DOHH2 (cell line): ENCODE data around the gene ITPKB.

Experiments
- H3F3A ChIP-seq: fragments of 200-600 bp; sonication (generic), shearing (Covaris generic); 2 replicates; pipeline ENCODE4 v1.6.0; 2016; ENCODE audit warnings: antibody characterized with exemption, mild to moderate bottlenecking; ENCODE audit not compliant: control insufficient read depth, insufficient read depth
- H3K27ac ChIP-seq: fragments of 200-600 bp; sonication (generic); 2 replicates; pipeline ENCODE4 v1.5.1; 2014; ENCODE audit warnings: low read depth, mild to moderate bottlenecking, low read length, moderate library complexity
- H3K27me3 ChIP-seq: fragments of 200-600 bp; sonication (generic); 2 replicates; pipeline ENCODE4 v1.6.1; 2014; ENCODE audit warnings: mild to moderate bottlenecking, low read length, mixed read lengths; ENCODE audit not compliant: control insufficient read depth
- H3K36me3 ChIP-seq: fragments of 200-600 bp; sonication (generic); 2 replicates; pipeline ENCODE4 v1.6.1; 2014; ENCODE audit warnings: mild to moderate bottlenecking, low read length, moderate library complexity, mixed read lengths; ENCODE audit not compliant: control insufficient read depth
- H3K4me1 ChIP-seq: fragments of 200-600 bp; sonication (generic); 2 replicates; pipeline ENCODE4 v1.6.1; 2014; ENCODE audit warnings: mild to moderate bottlenecking, low read length, mixed read lengths; ENCODE audit not compliant: control insufficient read depth
- H3K4me2 ChIP-seq: fragments of 200-600 bp; sonication (generic); 2 replicates; pipeline ENCODE4 v1.6.0; 2014; ENCODE audit warnings: mild to moderate bottlenecking, low read length, moderate library complexity
- H3K4me3 ChIP-seq: fragments of 200-600 bp; sonication (generic); 2 replicates; pipeline ENCODE4 v1.5.1; 2014; ENCODE audit warnings: mild to moderate bottlenecking, low read length, mixed read lengths
- H3K79me2 ChIP-seq: fragments of 200-600 bp; sonication (generic); 2 replicates; pipeline ENCODE4 v1.6.1; 2014; ENCODE audit warnings: mild to moderate bottlenecking, low read length, mixed read lengths; ENCODE audit not compliant: control insufficient read depth
- H3K9me2 ChIP-seq: fragments of 200-600 bp; sonication (generic); replicated peaks from 2 replicates; pipeline ENCODE4 v1.6.1; 2014; ENCODE audit warnings: mild to moderate bottlenecking, low read length, mixed read lengths; ENCODE audit not compliant: control insufficient read depth
- H3K9me3 ChIP-seq: fragments of 200-600 bp; sonication (generic); 2 replicates; pipeline ENCODE4 v1.6.1; 2014; ENCODE audit warnings: antibody characterized with exemption, low read length, mixed read lengths; ENCODE audit not compliant: control insufficient read depth, insufficient read depth
- H4K20me1 ChIP-seq: fragments of 200-600 bp; sonication (generic); 2 replicates; pipeline ENCODE4 v1.6.0; 2014; ENCODE audit warnings: low read depth, mild to moderate bottlenecking, antibody characterized with exemption, low read length, moderate library complexity; ENCODE audit not compliant: control insufficient read depth, insufficient read depth
- CTCF ChIP-seq: fragments of 200-600 bp; sonication (generic); IDR thresholded peaks from one replicate; pipeline ENCODE4 v1.5.1; 2014; ENCODE audit warnings: antibody characterized with exemption, mild to moderate bottlenecking, low read depth, low read length; ENCODE audit not compliant: poor library complexity, severe bottlenecking
- EZH2phosphoT487 ChIP-seq: fragments of 200-600 bp; sonication (generic); IDR thresholded peaks from 2 replicates; pipeline ENCODE4 v1.6.1; 2017; ENCODE audit warnings: borderline replicate concordance, mild to moderate bottlenecking, antibody characterized with exemption, low read length, moderate library complexity, mixed read lengths

ITPKB gene

GRCh38 chr1:226651041-226651731, 87.9 kb downstream of the ITPKB start:
- H3K4me1 ChIP-seq, result peaks cover 15% of the 10 kb centered on the region
- H3K4me3 ChIP-seq, result no peak overlapping the region
- H4K20me1 ChIP-seq, result no peaks in the 10 kb centered on the region
- H3K27me3 ChIP-seq, result no peaks in the 10 kb centered on the region
- H3K36me3 ChIP-seq, result peaks cover 57% of the 10 kb centered on the region
- H3K9me2 ChIP-seq, result no peaks in the 10 kb centered on the region
- peak overlapping the region; percentile 28 for H3K4me2 ChIP-seq
- H3K9me3 ChIP-seq, result no peaks in the 10 kb centered on the region
- H3K79me2 ChIP-seq, result peaks cover 31% of the 10 kb centered on the region
- H3F3A ChIP-seq, result peaks cover 26% of the 10 kb centered on the region
- H3K27ac ChIP-seq, result 0 out of 2 replicates have a peak overlapping the region, but pooled peaks have one; percentile 42
- TF ChIP-seq CTCF (no peak), EZH2phosphoT487 (no peak)

GRCh38 chr1:226650236-226650841, 88.7 kb downstream of the ITPKB start:
- TF ChIP-seq CTCF, result peak; percentile 59
- TF ChIP-seq EZH2phosphoT487, result no peak
- Histone ChIP-seq H3F3A (peaks cover 18% of the 10 kb centered on the region), H3K36me3 (peaks cover 58% of the 10 kb centered on the region), H3K27me3 (no peaks in the 10 kb centered on the region), H3K27ac (peak overlapping the region; percentile 42), H3K9me3 (no peaks in the 10 kb centered on the region), H3K4me2 (peak overlapping the region; percentile 28), H3K4me1 (peaks cover 23% of the 10 kb centered on the region), H4K20me1 (no peaks in the 10 kb centered on the region), H3K9me2 (no peaks in the 10 kb centered on the region), H3K79me2 (peaks cover 30% of the 10 kb centered on the region), H3K4me3 (no peak overlapping the region)

- Histone ChIP-seq H3K27me3 (no peaks in the 10 kb centered on the region), H3K36me3 (peaks cover 61% of the 10 kb centered on the region), H3K4me3 (no peak overlapping the region), H3K27ac (peak overlapping the region; percentile 42), H3K4me1 (peaks cover 29% of the 10 kb centered on the region), H3K79me2 (peaks cover 27% of the 10 kb centered on the region), H4K20me1 (no peaks in the 10 kb centered on the region), H3F3A (peaks cover 17% of the 10 kb centered on the region), H3K9me3 (no peaks in the 10 kb centered on the region), H3K9me2 (no peaks in the 10 kb centered on the region), H3K4me2 (peak overlapping the region; percentile 28)
- TF ChIP-seq EZH2phosphoT487, result no peak
Measured at GRCh38 chr1:226649780-226650179, 89.3 kb downstream of the ITPKB start.

- peaks cover 59% of the 10 kb centered on the region for H3K36me3 ChIP-seq
- TF ChIP-seq EZH2phosphoT487 (no peak), CTCF (no peak)
- H3K9me2 ChIP-seq, result no peaks in the 10 kb centered on the region
- no peak overlapping the region for H3K4me2 ChIP-seq
- H3K79me2 ChIP-seq, result peaks cover 23% of the 10 kb centered on the region
- no peak overlapping the region for H3K27ac ChIP-seq
- H3K4me3 ChIP-seq, result no peak overlapping the region
- peaks cover 3% of the 10 kb centered on the region; the same call in 1 of the 2 replicates for H4K20me1 ChIP-seq
- H3K9me3 ChIP-seq, result no peaks in the 10 kb centered on the region
- H3F3A ChIP-seq, result peaks cover 16% of the 10 kb centered on the region
- no peaks in the 10 kb centered on the region for H3K27me3 ChIP-seq
- peaks cover 34% of the 10 kb centered on the region for H3K4me1 ChIP-seq
Measured at GRCh38 chr1:226649244-226649643, 89.8 kb downstream of the ITPKB start.
